Measurements from ENCODE around the gene UPF2.
A peak's percentile ranks its signal among the peaks of the same experiment; 100 is the strongest.
"Not testable (repeated sequence)": the region's sequence is repeated elsewhere in the genome, so short reads cannot be mapped to it uniquely, and the experiment has no call there.

The UPF2 gene

DNA sequence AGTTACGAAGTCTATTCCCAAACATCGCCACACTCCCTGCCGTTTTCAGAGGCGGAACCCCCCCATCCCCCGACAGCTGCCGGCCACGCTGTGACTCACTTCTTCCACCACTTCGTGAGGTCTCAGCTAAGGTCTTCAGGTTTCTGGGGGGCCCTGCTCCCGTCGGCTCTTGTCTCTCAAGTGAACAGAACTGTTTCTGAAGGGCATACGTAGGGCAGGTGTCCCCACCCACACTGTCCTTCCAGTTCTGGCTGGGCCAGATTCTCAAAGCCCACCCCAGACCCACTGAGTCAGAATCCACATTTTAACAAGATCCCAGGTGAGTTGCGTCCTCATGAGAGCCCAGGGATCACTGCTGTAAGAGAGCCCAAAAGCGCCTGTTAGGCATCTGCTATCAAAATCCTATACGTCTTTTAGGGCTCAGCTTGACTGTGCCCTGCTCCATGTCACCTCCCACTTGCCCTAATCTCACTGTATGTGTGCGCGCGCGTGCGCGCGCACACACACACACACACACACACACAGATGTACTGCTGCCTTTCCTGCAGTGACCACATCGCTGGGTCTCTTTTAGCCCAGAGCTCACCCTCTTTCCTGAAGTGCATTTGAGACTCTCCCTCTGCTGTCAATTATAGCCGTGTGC is 140.7 kb downstream of the UPF2 start:
- no peak for DNase-seq (ENCODE audit: low spot score)

GRCh38 chr10:11901454-11901832 is 141.2 kb downstream of the UPF2 start:
- DNase-seq (ENCODE audit: low spot score) = no peak

DNA sequence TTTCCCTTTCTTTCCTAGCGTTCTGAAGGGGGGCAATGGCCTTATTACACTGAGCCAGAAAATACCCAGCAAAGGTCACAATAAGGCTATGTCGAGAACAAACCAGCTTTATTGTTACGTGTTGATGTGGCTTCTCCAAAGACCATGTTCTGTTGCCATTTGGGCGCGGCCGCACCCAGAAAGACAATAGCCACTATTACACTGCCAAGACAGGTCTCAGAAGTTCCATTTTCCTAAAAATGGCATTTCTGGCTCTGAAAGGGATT is 141.6 kb downstream of the UPF2 start:
- DNase-seq (ENCODE audit: low spot score) = no peak

GRCh38 chr10:11899067-11899876 is 143.3 kb downstream of the UPF2 start:
- no peak for DNase-seq (ENCODE audit: low spot score)

DNA sequence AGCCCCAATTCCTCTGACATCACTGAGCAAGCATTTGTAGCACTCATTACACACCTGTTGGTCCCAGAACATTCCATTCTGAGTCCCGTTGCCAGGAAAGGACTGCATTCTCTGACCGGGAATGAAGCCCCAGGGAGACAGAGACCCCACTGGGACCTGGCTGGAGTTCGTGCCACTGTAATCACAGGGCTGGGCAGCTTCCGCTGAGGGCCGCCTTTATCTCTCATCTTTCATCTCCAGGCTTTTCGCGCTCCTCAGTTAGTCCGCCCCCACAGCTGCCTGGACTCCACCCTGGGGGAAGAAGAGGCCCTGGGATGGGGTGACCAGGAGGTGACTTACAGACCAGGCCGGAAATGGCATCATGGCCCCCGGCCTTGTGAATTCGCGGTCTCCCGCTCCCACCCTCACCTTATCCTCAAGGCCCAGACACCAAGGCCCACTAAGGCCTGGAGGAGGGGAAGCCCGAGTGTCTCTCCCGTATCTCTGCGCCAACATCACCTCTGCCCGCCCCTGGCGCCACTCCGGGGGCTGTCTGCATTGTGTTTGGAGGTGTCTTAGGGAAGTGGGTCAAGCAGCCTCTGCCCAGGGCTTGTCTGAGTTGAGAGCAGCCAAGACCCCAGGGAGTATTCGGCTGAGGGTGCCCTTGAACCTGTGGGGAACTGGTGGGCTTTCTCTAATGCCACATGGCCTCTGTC is 144.1 kb downstream of the UPF2 start:
- DNase-seq (ENCODE audit: low spot score) = peak; percentile 13

DNA sequence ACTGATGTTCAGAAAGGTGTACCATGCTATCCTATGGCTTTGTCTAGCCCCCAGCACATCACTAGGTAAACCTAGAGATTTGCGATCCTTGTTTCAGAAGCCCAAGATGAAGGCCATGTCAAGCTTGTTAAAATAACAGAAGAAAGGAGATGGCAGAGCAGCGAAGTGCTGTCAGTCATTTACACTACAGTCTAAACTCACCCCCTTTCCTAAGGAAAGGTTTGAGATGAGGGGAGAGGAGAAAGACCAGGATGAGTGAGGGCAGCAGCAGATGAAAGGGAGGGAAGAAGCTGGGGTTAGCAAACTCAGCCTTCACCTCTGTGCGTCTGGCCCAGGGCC is 144.6 kb downstream of the UPF2 start:
- DNase-seq (ENCODE audit: low spot score) = no peak

- DNase-seq (ENCODE audit: low spot score) = no peak
Measured at GRCh38 chr10:11896549-11897200, 145.9 kb downstream of the UPF2 start.

DNA sequence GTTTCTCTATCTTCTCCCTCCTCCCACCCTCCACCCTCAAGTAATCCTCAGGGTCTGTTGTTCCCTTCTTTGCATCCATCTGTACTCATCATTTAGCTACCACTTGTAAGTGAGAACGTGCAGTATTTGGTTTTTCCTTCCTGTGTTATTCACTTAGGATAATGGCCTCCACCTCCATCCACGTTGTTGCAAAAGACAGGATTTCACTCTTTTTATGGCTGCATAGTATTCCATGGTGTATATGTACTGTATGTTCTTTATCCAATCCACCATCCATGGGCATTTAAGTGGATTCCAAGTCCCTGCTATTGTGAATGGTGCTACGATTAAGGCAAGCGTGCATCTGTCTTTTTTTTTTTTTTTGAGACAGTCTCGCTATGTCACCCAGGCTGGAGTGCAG is 147.0 kb downstream of the UPF2 start:
- no peak for DNase-seq (ENCODE audit: low spot score)

DNA sequence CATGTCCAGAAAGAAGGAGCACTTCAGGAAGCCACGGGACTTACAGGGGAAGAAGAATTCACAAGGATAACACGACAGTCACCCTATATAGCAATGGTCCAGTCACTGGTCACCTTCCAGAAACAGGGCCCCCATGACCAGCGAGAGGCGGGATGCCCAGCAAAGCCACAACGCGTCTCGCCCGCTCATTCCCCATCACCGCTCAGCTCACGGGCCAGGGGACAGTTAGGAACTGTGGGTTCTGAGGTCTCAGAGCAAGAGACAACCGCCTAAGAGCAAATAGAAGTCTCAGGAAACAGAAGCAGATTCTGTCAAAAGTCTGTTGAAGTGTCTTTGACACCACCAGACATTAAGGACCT is 147.5 kb downstream of the UPF2 start:
- no peak for DNase-seq (ENCODE audit: low spot score)

DNA sequence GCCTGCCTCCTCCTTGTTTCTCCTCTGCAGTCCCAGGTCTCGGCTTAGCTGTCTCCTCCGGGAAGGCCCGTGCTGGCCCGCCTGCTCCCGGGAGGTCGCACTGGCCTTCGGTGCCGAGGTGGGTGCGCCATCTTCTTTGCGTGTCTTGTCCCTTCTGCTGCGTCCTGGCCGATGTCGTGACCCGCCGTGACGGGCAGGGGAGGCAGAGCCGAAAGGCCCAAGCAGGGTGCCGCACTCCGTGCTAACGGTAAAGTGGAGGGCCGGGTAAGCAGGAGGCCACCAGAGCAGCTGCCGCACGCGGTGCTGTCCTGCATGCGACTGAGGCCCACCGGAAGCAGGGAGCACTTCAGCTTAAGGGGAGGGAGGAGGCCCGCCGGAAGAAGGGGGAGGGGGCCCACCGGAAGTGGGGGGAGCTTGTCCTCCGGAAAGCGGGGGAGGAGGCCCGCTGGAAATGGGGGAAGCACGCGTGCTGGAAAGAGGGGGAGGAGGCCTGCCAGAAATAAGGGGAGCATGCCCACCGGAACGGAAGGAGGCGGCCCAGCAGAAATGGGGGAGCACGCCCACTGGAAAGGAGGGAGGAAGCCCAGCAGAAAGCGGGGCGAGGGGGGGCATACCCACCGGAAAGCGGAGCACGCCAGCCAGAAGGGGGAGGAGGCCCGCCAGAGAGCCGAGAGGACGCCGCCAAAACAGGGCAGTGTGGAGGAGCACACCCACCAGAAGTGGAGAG is 148.1 kb downstream of the UPF2 start:
- DNase-seq (ENCODE audit: low spot score) = no peak

GRCh38 chr10:11893749-11894278 is 148.8 kb downstream of the UPF2 start:
- no peak for DNase-seq (ENCODE audit: low spot score)

DNA sequence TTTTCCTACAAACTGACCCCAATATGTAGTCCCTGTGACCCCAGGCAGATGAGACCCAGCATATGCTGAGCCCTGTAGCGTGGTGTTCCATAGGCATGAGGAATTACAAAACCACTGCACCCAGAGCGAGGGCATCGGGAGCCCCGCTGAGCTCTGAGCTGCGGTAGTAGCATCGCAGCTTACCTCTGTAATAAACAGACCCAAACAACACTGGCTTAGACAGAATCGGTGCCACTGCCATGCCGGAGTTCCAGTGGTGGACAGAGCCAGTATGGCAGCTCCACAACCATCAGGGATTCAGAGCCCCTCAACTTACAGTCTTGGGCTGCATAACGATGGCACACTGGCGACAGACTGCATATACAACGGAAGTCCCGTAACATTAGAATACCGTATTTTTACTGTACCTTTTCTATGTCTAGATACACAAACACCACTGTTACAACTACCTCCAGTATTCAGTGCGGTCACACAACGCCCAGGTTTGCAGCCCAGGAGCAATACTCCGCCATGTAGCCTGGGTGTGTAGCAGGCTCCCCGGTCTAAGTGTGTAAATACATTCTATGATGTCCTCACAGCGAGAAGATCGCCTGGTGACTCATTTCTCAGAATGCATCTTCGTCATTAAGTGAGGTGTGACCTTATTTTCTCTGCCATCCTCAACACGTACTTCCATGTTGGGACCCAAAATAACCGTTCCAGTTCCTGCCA is 150.7 kb downstream of the UPF2 start:
- no peak for DNase-seq (ENCODE audit: low spot score)

GRCh38 chr10:11889263-11889662 is 153.3 kb downstream of the UPF2 start:
- not testable (repeated sequence) for DNase-seq (ENCODE audit: low spot score)

GRCh38 chr10:11887381-11888227 is 155.0 kb downstream of the UPF2 start:
- DNase-seq (ENCODE audit: low spot score) = no peak

GRCh38 chr10:11886851-11887250 is 155.8 kb downstream of the UPF2 start:
- peak; percentile 59 for DNase-seq (ENCODE audit: low spot score)

- DNase-seq (ENCODE audit: low spot score) = no peak
Measured at GRCh38 chr10:11886138-11886474, 156.5 kb downstream of the UPF2 start.

DNA sequence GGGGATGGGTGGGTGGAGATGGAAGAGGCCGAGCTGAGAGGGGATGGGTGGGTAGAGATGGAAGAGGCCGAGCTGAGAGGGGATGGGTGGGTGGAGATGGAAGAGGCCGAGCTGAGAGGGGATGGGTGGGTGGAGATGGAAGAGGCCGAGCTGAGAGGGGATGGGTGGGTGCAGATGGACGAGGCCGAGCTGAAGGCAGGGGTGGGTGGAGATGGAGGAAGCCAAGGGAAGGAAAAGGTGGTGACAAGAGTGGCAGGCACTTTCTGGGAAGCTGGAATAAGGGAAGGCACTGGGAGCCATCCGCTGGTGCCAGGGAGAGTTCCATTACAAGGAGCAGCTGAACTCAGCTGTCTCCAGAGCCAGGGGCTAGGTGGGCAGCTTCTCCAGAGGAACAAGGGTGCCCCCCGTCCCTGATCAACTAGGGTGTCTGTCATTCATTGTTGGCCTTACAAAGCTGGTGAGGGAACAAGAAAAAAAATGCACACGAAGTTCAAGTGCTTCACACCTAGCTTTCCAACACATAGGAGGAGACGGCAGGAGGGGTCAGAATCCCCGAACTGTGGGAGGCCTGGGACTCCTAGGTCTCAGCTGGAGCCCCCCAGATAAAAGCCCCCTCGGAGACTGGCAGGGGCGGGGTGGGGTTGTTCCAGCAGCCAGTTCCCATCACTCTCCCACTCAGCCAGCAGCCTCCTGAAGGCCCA is 157.0 kb downstream of the UPF2 start:
- no peak for DNase-seq (ENCODE audit: low spot score)

DNA sequence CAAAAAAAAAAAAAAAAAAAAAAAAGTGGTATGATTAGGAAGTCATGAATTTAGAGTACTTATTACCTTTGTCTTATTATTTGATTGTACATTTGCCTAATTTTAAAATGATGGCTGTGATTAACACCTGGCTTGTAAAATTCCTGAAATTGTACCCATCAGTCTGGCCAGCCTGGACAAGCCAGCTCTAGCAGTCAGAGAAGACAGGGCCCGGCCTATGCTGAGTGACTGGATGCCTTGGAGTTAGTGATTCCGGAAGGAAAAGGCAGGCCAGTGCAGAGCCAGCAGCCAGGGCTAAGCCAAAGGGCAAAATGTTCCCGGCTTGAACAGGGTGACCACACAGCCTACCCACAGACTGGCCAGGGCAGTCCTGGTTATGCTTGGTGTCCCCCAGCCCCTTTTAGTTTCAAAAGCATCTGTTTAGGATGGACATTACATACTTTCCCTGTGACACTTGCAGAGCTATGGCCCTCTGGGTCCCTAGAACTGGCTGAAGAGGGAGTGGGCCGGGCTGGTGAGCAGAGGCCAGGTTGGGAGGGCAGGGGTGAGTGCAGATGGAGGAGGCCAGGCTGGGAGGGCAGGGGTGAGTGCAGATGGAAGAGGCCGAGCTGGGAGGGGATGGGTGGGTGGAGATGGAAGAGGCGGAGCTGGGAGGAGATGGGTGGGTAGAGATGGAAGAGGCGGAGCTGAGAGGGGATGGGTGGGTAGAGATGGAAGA is 157.7 kb downstream of the UPF2 start:
- no peak for DNase-seq (ENCODE audit: low spot score)

- no peak for DNase-seq (ENCODE audit: low spot score)
Measured at GRCh38 chr10:11882646-11883375, 159.8 kb downstream of the UPF2 start.
